Body of pancreas (tissue), 4 donors: Measurements from ENCODE around the gene NTSR1. TPM values are rescaled to one million over a fixed set of nuclear protein-coding genes. Genes with fewer than 3 reads are reported as not detected.

Source experiments
- ATAC-seq: fragments of 150-250 bp; one replicate; pipeline ENCODE4 v1.9.1; 2016
- DNase-seq, 4 donors: peaks; one replicate each; pipeline ENCODE4 v3.0.0-alpha.2; 2019
- H3K27ac ChIP-seq, 4 donors: fragments of 200-600 bp; sonication (generic); 1 replicate in 3 of 4; 2 replicates in 1 of 4; pipeline versions ENCODE4 v1.5.1 to v1.6.1; 2016 to 2019; ENCODE audit warnings: mild to moderate bottlenecking in 1 of 4, mixed read lengths in 1 of 4, moderate library complexity in 1 of 4
- H3K27me3 ChIP-seq, 2 donors: fragments of 200-600 bp; sonication (generic); one replicate each; pipeline ENCODE4 v1.6.0; 2016; ENCODE audit warnings: mild to moderate bottlenecking in 1 of 2
- H3K36me3 ChIP-seq, 2 donors: fragments of 200-600 bp; sonication (generic); replicated peaks in 1 of 2; 2 replicates each; pipeline ENCODE4 v1.5.1; 2016; ENCODE audit warnings: low read depth in 2 of 2; ENCODE audit not compliant: insufficient read depth in 1 of 2
- H3K4me1 ChIP-seq: fragments of 200-600 bp; sonication (generic); one replicate; pipeline ENCODE4 v1.6.0; 2016
- H3K4me3 ChIP-seq, 2 donors: fragments of 200-600 bp; sonication (generic); 1 replicate in 1 of 2; 2 replicates in 1 of 2; pipeline ENCODE4 v1.5.1; 2016 to 2019
- H3K9me3 ChIP-seq, 3 donors: fragments of 200-600 bp; sonication (generic); 1 replicate in 2 of 3; 2 replicates in 1 of 3; pipeline ENCODE4 v1.5.1; 2016
- CTCF ChIP-seq, 7 experiments: fragments of 450-650 bp in 4 of 7; fragments of 200-600 bp in 3 of 7; sonication (generic) in 3 of 7; IDR thresholded peaks; one replicate each; pipeline ENCODE4 v1.5.1; 2016 to 2019; ENCODE audit warnings: antibody characterized with exemption in 7 of 7
- POLR2A ChIP-seq, 3 donors: fragments of 450-650 bp; IDR thresholded peaks; one replicate each; pipeline ENCODE4 v1.6.1; 2016; ENCODE audit warnings: antibody characterized with exemption in 3 of 3, mild to moderate bottlenecking in 2 of 3
- WGBS, 2 donors: methylation state at CpG; one replicate each; pipeline ENCODE4 v1.1.5; 2017; 5-methylcytosine and 5-hydroxymethylcytosine counted together
- intact Hi-C: fragments of 100-400 bp; cut with DNase I; formaldehyde crosslinking; loops from one replicate; pipeline ENCODE4 v1.15.1; 2023
- total RNA-seq, 2 donors: library from RNA; depleted of rRNA; stranded (reverse); fragments of >200 nt; gene quantifications; one replicate each; pipeline ENCODE4 v1.1.0, GENCODE V29; 2016

NTSR1 gene
- total RNA-seq, 2 donors from 2014 or later, result not detected

- H3K27ac ChIP-seq, result no peak overlapping the region
- 56 to 76% methylated on average over 10 of the region's 12 CpGs for WGBS, 2 donors
- no peak overlapping the region for H3K4me3 ChIP-seq
- intact Hi-C loops, result no loop called here
- no peaks in the 10 kb centered on the region for H3K9me3 ChIP-seq
- H3K27me3 ChIP-seq, result no peaks in the 10 kb centered on the region
- TF ChIP-seq CTCF (IDR thresholded peaks at IDR 0.05) (no peak), POLR2A (IDR thresholded peaks at IDR 0.05) (no peak)
- no peak for DNase-seq
- ATAC-seq, result no peak
- peaks cover 7% of the 10 kb centered on the region for H3K4me1 ChIP-seq
- no peaks in the 10 kb centered on the region for H3K36me3 ChIP-seq
These were observed 8.9 kb upstream of the NTSR1 start for GRCh38 chr20:62699741-62700140.

- intact Hi-C loops, result no loop called here
- ATAC-seq (no peak), DNase-seq (no peak)
- peaks cover 10% of the 10 kb centered on the region for H3K4me1 ChIP-seq
- no peaks in the 10 kb centered on the region for H3K36me3 ChIP-seq
- no peak overlapping the region for H3K4me3 ChIP-seq
- H3K27me3 ChIP-seq, result no peaks in the 10 kb centered on the region
- no peaks in the 10 kb centered on the region for H3K9me3 ChIP-seq
- TF ChIP-seq CTCF (IDR thresholded peaks at IDR 0.05), result no peak
- TF ChIP-seq POLR2A (IDR thresholded peaks at IDR 0.05), result no peak
- WGBS, 2 donors, result 69 to 73% methylated on average over 18 of the region's 18 CpGs
- H3K27ac ChIP-seq, result no peak overlapping the region
These were observed 8.2 kb upstream of the NTSR1 start for GRCh38 chr20:62700261-62700930.

DNA sequence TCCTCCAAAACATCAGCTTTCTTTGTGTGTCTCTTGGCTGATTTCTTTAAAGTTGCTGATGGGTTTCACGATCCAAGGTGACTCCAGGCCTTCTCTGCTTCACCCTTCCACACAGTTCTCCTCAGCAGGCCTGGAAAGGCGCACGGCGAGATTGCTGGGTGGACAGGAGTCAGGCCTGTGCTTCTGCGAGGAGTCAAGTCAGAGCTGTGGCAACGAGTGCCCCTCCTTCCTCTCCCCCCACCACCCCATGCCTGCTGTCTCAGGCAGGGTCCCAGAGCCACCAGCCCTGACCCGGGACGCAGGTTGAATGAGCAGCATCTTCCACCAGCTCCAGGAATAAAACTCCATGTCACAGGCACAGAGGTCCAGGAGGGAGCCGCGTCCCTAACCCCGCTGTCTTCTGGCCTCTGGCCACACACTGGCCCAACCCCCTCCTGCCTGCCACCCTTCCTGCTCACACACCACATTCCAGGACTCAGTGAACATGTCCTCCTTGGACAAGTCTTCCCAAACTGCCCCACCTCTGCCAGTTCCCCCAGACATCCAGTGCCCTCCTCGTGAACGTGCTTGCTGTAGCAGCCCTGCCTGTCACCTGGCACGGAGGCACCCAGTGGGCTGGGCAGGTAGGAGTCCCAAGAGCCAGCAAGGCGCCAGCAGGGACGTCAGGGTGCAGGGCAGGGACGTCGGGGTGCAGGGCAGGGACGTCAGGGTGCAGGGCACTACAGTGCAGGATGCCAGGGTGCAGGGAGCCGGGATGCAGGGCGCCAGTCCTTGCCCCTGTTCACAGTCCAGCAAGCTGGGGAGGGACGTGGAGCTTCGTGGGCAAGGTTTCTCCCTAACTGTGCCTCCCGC is 7.2 kb upstream of the NTSR1 start:
- Histone ChIP-seq H3K27me3 (no peaks in the 10 kb centered on the region), H3K9me3 (no peaks in the 10 kb centered on the region), H3K36me3 (no peaks in the 10 kb centered on the region), H3K4me1 (peaks cover 10% of the 10 kb centered on the region), H3K27ac (no peak overlapping the region), H3K4me3 (no peak overlapping the region)
- WGBS, 2 donors, result 53 to 57% methylated on average over 19 to 23 of the region's 24 CpGs
- TF ChIP-seq CTCF (IDR thresholded peaks at IDR 0.05) (no peak), POLR2A (IDR thresholded peaks at IDR 0.05) (no peak)
- intact Hi-C loops, result no loop called here
- DNase-seq (no peak), ATAC-seq (no peak)

- H3K4me1 ChIP-seq, result peaks cover 10% of the 10 kb centered on the region
- intact Hi-C loops, result no loop called here
- no peak for ATAC-seq
- no peaks in the 10 kb centered on the region for H3K9me3 ChIP-seq
- H3K4me3 ChIP-seq, result no peak overlapping the region
- no peaks in the 10 kb centered on the region for H3K27me3 ChIP-seq
- no peaks in the 10 kb centered on the region for H3K36me3 ChIP-seq
- no peak for TF ChIP-seq POLR2A (IDR thresholded peaks at IDR 0.05)
- TF ChIP-seq CTCF (IDR thresholded peaks at IDR 0.05), result no peak
- 41 to 62% methylated on average over 4 to 11 of the region's 11 CpGs for WGBS, 2 donors
- no peak for DNase-seq
- no peak overlapping the region for H3K27ac ChIP-seq
These were observed 6.7 kb upstream of the NTSR1 start for GRCh38 chr20:62702013-62702300.
